ENCODE measurements around the gene CSK. TPM values are rescaled to one million over a fixed set of nuclear protein-coding genes. Genes with fewer than 3 reads are reported as not detected.

Gene CSK
- total RNA-seq, 1 experiment from 2014 or later: 103 TPM

DNA sequence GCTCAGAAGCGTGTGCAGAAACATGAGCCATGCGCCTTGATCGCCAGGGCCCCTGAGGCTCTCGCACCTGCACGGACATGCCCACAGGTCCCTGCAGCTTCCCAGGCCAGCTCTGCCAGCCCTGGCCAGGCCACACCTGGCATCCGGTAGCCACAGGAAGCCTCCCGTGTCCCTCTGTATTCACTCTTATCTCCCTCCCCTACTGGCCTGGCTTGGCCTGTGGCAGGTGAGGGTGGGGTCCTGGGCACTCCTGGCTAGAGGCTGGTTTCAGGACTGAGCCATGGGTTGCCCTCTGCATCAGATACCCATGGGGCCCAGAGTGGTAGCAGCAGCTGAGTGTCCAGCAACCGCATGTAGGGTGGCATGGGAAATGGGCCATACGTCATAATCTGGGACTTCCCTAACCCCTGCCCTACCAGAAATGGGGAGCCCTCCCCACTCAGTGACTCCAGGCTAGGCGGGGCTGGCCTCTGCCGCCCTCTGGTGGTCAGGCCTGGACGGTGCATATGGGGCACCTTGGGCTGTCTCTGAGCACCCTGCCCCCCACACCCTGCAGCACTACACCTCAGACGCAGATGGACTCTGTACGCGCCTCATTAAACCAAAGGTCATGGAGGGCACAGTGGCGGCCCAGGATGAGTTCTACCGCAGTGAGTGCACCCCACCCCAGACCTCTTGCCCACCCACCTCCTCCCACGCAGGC lies 18.1 kb downstream of the CSK start:
- no TSS peak for BruUV-seq (replicated peaks)
- H3K4me3 ChIP-seq (ENCODE audit: low read depth, low read length, poor library complexity, severe bottlenecking): no peak overlapping the region
- peak; percentile 69 for DNase-seq (ENCODE audit: low spot score)
- peaks cover 40% of the 10 kb centered on the region for H3K36me3 ChIP-seq (ENCODE audit: insufficient read depth, low read length, poor library complexity, severe bottlenecking)
- H3K4me1 ChIP-seq (ENCODE audit: insufficient read depth, low read length, poor library complexity, severe bottlenecking): no peaks in the 10 kb centered on the region
- no peak overlapping the region for H3K27ac ChIP-seq (ENCODE audit: low read depth, low read length, poor library complexity, severe bottlenecking)
- ChIA-PET POLR2A (ENCODE audit: low non-redundant PET) (no interaction called here), CTCF (interaction anchor here (0.7 to 1.8 kb wide), 2 partner anchors 29 to 680 kb away, joined by 6 to 8 read pairs; no protein-coding TSS in a partner anchor)
- intact Hi-C loops (cut with micrococcal nuclease; ENCODE audit: unreplicated experiment): loop anchor here (1.0 kb wide), 1 partner anchor 29 kb away; no protein-coding TSS in a partner anchor
- TF ChIP-seq, protein P1, sequence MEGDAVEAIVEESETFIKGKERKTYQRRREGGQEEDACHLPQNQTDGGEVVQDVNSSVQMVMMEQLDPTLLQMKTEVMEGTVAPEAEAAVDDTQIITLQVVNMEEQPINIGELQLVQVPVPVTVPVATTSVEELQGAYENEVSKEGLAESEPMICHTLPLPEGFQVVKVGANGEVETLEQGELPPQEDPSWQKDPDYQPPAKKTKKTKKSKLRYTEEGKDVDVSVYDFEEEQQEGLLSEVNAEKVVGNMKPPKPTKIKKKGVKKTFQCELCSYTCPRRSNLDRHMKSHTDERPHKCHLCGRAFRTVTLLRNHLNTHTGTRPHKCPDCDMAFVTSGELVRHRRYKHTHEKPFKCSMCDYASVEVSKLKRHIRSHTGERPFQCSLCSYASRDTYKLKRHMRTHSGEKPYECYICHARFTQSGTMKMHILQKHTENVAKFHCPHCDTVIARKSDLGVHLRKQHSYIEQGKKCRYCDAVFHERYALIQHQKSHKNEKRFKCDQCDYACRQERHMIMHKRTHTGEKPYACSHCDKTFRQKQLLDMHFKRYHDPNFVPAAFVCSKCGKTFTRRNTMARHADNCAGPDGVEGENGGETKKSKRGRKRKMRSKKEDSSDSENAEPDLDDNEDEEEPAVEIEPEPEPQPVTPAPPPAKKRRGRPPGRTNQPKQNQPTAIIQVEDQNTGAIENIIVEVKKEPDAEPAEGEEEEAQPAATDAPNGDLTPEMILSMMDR (conservative IDR thresholded peaks at IDR 0.05; ENCODE audit: low read depth, low read length): peak; percentile 93
- no peak for TF ChIP-seq EZH2 (IDR thresholded peaks at IDR 0.05; ENCODE audit: borderline replicate concordance, low read depth, low read length, poor library complexity, severe bottlenecking)
- H3K27me3 ChIP-seq (replicated peaks; ENCODE audit: insufficient read depth, low read depth, low read length, poor library complexity): no peaks in the 10 kb centered on the region
- H3K9me3 ChIP-seq (ENCODE audit: low read depth, low read length, poor library complexity, severe bottlenecking): no peaks in the 10 kb centered on the region

DNA sequence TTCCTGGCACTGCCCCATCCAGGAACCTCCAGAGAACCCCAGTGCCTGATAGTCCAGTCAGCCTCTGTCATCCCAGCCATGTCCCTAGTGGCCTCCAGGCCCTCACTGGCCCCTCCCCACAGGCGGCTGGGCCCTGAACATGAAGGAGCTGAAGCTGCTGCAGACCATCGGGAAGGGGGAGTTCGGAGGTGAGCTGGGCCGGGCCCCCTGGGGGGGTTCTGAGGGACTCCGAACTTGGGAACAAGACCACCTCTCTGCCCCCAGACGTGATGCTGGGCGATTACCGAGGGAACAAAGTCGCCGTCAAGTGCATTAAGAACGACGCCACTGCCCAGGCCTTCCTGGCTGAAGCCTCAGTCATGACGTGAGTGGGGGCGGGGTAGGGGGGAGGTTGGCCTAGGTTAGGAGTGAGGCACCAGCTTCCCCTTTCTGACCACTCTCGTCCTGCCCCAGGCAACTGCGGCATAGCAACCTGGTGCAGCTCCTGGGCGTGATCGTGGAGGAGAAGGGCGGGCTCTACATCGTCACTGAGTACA lies 18.7 kb downstream of the CSK start:
- H3K4me3 ChIP-seq (ENCODE audit: low read depth, low read length, poor library complexity, severe bottlenecking): no peak overlapping the region
- peaks cover 40% of the 10 kb centered on the region for H3K36me3 ChIP-seq (ENCODE audit: insufficient read depth, low read length, poor library complexity, severe bottlenecking)
- DNase-seq (ENCODE audit: low spot score): no peak
- ChIA-PET CTCF (interaction anchor here (0.7 kb wide), 1 partner anchor 681 kb away, joined by 6 read pairs; no protein-coding TSS in a partner anchor), POLR2A (ENCODE audit: low non-redundant PET) (no interaction called here)
- H3K27me3 ChIP-seq (replicated peaks; ENCODE audit: insufficient read depth, low read depth, low read length, poor library complexity): no peaks in the 10 kb centered on the region
- BruUV-seq (replicated peaks): no TSS peak
- H3K27ac ChIP-seq (ENCODE audit: low read depth, low read length, poor library complexity, severe bottlenecking): no peak overlapping the region
- no peaks in the 10 kb centered on the region for H3K4me1 ChIP-seq (ENCODE audit: insufficient read depth, low read length, poor library complexity, severe bottlenecking)
- no peaks in the 10 kb centered on the region for H3K9me3 ChIP-seq (ENCODE audit: low read depth, low read length, poor library complexity, severe bottlenecking)
- TF ChIP-seq, protein P1 (conservative IDR thresholded peaks at IDR 0.05; ENCODE audit: low read depth, low read length): no peak
- TF ChIP-seq EZH2 (IDR thresholded peaks at IDR 0.05; ENCODE audit: borderline replicate concordance, low read depth, low read length, poor library complexity, severe bottlenecking): no peak
- intact Hi-C loops (cut with micrococcal nuclease; ENCODE audit: unreplicated experiment): loop anchor here (1.0 kb wide), 1 partner anchor 29 kb away; no protein-coding TSS in a partner anchor

GRCh38 chr15:74801311-74801997 lies 19.6 kb downstream of the CSK start:
- ChIA-PET POLR2A (ENCODE audit: low non-redundant PET) (no interaction called here), CTCF (no interaction called here)

More at GRCh38 chr15:74801311-74801997, 19.6 kb downstream of the CSK start:
- Histone ChIP-seq H3K36me3 (ENCODE audit: insufficient read depth, low read length, poor library complexity, severe bottlenecking) (peaks cover 40% of the 10 kb centered on the region), H3K4me1 (ENCODE audit: insufficient read depth, low read length, poor library complexity, severe bottlenecking) (no peaks in the 10 kb centered on the region), H3K4me3 (ENCODE audit: low read depth, low read length, poor library complexity, severe bottlenecking) (no peak overlapping the region), H3K27me3 (replicated peaks; ENCODE audit: insufficient read depth, low read depth, low read length, poor library complexity) (no peaks in the 10 kb centered on the region), H3K27ac (ENCODE audit: low read depth, low read length, poor library complexity, severe bottlenecking) (no peak overlapping the region), H3K9me3 (ENCODE audit: low read depth, low read length, poor library complexity, severe bottlenecking) (no peaks in the 10 kb centered on the region)
- TF ChIP-seq EZH2 (IDR thresholded peaks at IDR 0.05; ENCODE audit: borderline replicate concordance, low read depth, low read length, poor library complexity, severe bottlenecking): no peak
- TF ChIP-seq, protein P1 (conservative IDR thresholded peaks at IDR 0.05; ENCODE audit: low read depth, low read length): no peak
- no TSS peak for BruUV-seq (replicated peaks)
- no peak for DNase-seq (ENCODE audit: low spot score)
- intact Hi-C loops (cut with micrococcal nuclease; ENCODE audit: unreplicated experiment): no loop called here
